Measurements from ENCODE around the gene EFHC2.

The EFHC2 gene

GRCh38 chrX:44246826-44247225 lies 96.6 kb downstream of the EFHC2 start:
- no peaks in the 10 kb centered on the region for H3K9me3 ChIP-seq (ENCODE audit: control insufficient read depth, low read length)
- H3K4me3 ChIP-seq (ENCODE audit: low read length) = no peak overlapping the region
- no peaks in the 10 kb centered on the region for H3K4me1 ChIP-seq (ENCODE audit: control insufficient read depth, insufficient read depth, low read length)
- no peaks in the 10 kb centered on the region for H3K27me3 ChIP-seq (ENCODE audit: control insufficient read depth, insufficient read depth, low read length)
- no peak overlapping the region for H3K9ac ChIP-seq (ENCODE audit: low read length)
- no peaks in the 10 kb centered on the region for H3K36me3 ChIP-seq (ENCODE audit: control insufficient read depth, insufficient read depth, low read length)

GRCh38 chrX:44245733-44246132 lies 97.7 kb downstream of the EFHC2 start:
- no peaks in the 10 kb centered on the region for H3K27me3 ChIP-seq (ENCODE audit: control insufficient read depth, insufficient read depth, low read length)
- H3K9me3 ChIP-seq (ENCODE audit: control insufficient read depth, low read length) = no peaks in the 10 kb centered on the region

GRCh38 chrX:44244008-44244407 lies 99.5 kb downstream of the EFHC2 start:
- H3K4me3 ChIP-seq (ENCODE audit: low read length) = no peak overlapping the region

More at GRCh38 chrX:44245733-44246132, 97.7 kb downstream of the EFHC2 start:
- H3K36me3 ChIP-seq (ENCODE audit: control insufficient read depth, insufficient read depth, low read length) = no peaks in the 10 kb centered on the region
- no peak overlapping the region for H3K4me3 ChIP-seq (ENCODE audit: low read length)
- no peaks in the 10 kb centered on the region for H3K4me1 ChIP-seq (ENCODE audit: control insufficient read depth, insufficient read depth, low read length)
- H3K9ac ChIP-seq (ENCODE audit: low read length) = no peak overlapping the region

GRCh38 chrX:44241546-44241945 lies 101.9 kb downstream of the EFHC2 start:
- H3K4me1 ChIP-seq (ENCODE audit: control insufficient read depth, insufficient read depth, low read length) = no peaks in the 10 kb centered on the region
- no peaks in the 10 kb centered on the region for H3K27me3 ChIP-seq (ENCODE audit: control insufficient read depth, insufficient read depth, low read length)
- H3K9me3 ChIP-seq (ENCODE audit: control insufficient read depth, low read length) = no peaks in the 10 kb centered on the region
- H3K9ac ChIP-seq (ENCODE audit: low read length) = no peak overlapping the region
- no peak overlapping the region for H3K4me3 ChIP-seq (ENCODE audit: low read length)
- H3K36me3 ChIP-seq (ENCODE audit: control insufficient read depth, insufficient read depth, low read length) = no peaks in the 10 kb centered on the region

More at GRCh38 chrX:44244008-44244407, 99.5 kb downstream of the EFHC2 start:
- Histone ChIP-seq H3K4me1 (ENCODE audit: control insufficient read depth, insufficient read depth, low read length) (no peaks in the 10 kb centered on the region), H3K36me3 (ENCODE audit: control insufficient read depth, insufficient read depth, low read length) (no peaks in the 10 kb centered on the region), H3K27me3 (ENCODE audit: control insufficient read depth, insufficient read depth, low read length) (no peaks in the 10 kb centered on the region), H3K9ac (ENCODE audit: low read length) (no peak overlapping the region), H3K9me3 (ENCODE audit: control insufficient read depth, low read length) (no peaks in the 10 kb centered on the region)

- Histone ChIP-seq H3K9me3 (ENCODE audit: control insufficient read depth, low read length) (no peaks in the 10 kb centered on the region), H3K9ac (ENCODE audit: low read length) (no peak overlapping the region), H3K4me3 (ENCODE audit: low read length) (no peak overlapping the region), H3K36me3 (ENCODE audit: control insufficient read depth, insufficient read depth, low read length) (no peaks in the 10 kb centered on the region), H3K4me1 (ENCODE audit: control insufficient read depth, insufficient read depth, low read length) (no peaks in the 10 kb centered on the region), H3K27me3 (ENCODE audit: control insufficient read depth, insufficient read depth, low read length) (no peaks in the 10 kb centered on the region)
Observed at GRCh38 chrX:44240036-44240435, 103.4 kb downstream of the EFHC2 start.

GRCh38 chrX:44239036-44239435 lies 104.4 kb downstream of the EFHC2 start:
- Histone ChIP-seq H3K4me1 (ENCODE audit: control insufficient read depth, insufficient read depth, low read length) (no peaks in the 10 kb centered on the region), H3K36me3 (ENCODE audit: control insufficient read depth, insufficient read depth, low read length) (no peaks in the 10 kb centered on the region), H3K9me3 (ENCODE audit: control insufficient read depth, low read length) (no peaks in the 10 kb centered on the region), H3K27me3 (ENCODE audit: control insufficient read depth, insufficient read depth, low read length) (no peaks in the 10 kb centered on the region), H3K9ac (ENCODE audit: low read length) (no peak overlapping the region), H3K4me3 (ENCODE audit: low read length) (no peak overlapping the region)

GRCh38 chrX:44235534-44235933 lies 107.9 kb downstream of the EFHC2 start:
- H3K4me1 ChIP-seq (ENCODE audit: control insufficient read depth, insufficient read depth, low read length) = no peaks in the 10 kb centered on the region
- H3K4me3 ChIP-seq (ENCODE audit: low read length) = no peak overlapping the region
- no peaks in the 10 kb centered on the region for H3K9me3 ChIP-seq (ENCODE audit: control insufficient read depth, low read length)
- no peaks in the 10 kb centered on the region for H3K36me3 ChIP-seq (ENCODE audit: control insufficient read depth, insufficient read depth, low read length)
- H3K27me3 ChIP-seq (ENCODE audit: control insufficient read depth, insufficient read depth, low read length) = no peaks in the 10 kb centered on the region
- H3K9ac ChIP-seq (ENCODE audit: low read length) = no peak overlapping the region

- H3K36me3 ChIP-seq (ENCODE audit: control insufficient read depth, insufficient read depth, low read length) = no peaks in the 10 kb centered on the region
- no peak overlapping the region for H3K9ac ChIP-seq (ENCODE audit: low read length)
- H3K4me3 ChIP-seq (ENCODE audit: low read length) = no peak overlapping the region
- H3K4me1 ChIP-seq (ENCODE audit: control insufficient read depth, insufficient read depth, low read length) = no peaks in the 10 kb centered on the region
- no peaks in the 10 kb centered on the region for H3K27me3 ChIP-seq (ENCODE audit: control insufficient read depth, insufficient read depth, low read length)
- no peaks in the 10 kb centered on the region for H3K9me3 ChIP-seq (ENCODE audit: control insufficient read depth, low read length)
Observed at GRCh38 chrX:44234541-44234940, 108.9 kb downstream of the EFHC2 start.

- Histone ChIP-seq H3K4me3 (ENCODE audit: low read length) (no peak overlapping the region), H3K9ac (ENCODE audit: low read length) (no peak overlapping the region), H3K9me3 (ENCODE audit: control insufficient read depth, low read length) (no peaks in the 10 kb centered on the region), H3K27me3 (ENCODE audit: control insufficient read depth, insufficient read depth, low read length) (no peaks in the 10 kb centered on the region), H3K36me3 (ENCODE audit: control insufficient read depth, insufficient read depth, low read length) (no peaks in the 10 kb centered on the region), H3K4me1 (ENCODE audit: control insufficient read depth, insufficient read depth, low read length) (no peaks in the 10 kb centered on the region)
Observed at GRCh38 chrX:44234116-44234515, 109.4 kb downstream of the EFHC2 start.

GRCh38 chrX:44232081-44232480 lies 111.4 kb downstream of the EFHC2 start:
- H3K36me3 ChIP-seq (ENCODE audit: control insufficient read depth, insufficient read depth, low read length) = no peaks in the 10 kb centered on the region
- H3K4me3 ChIP-seq (ENCODE audit: low read length) = no peak overlapping the region
- no peaks in the 10 kb centered on the region for H3K9me3 ChIP-seq (ENCODE audit: control insufficient read depth, low read length)

GRCh38 chrX:44228621-44229020 lies 114.9 kb downstream of the EFHC2 start:
- Histone ChIP-seq H3K9ac (ENCODE audit: low read length) (no peak overlapping the region), H3K9me3 (ENCODE audit: control insufficient read depth, low read length) (no peaks in the 10 kb centered on the region), H3K36me3 (ENCODE audit: control insufficient read depth, insufficient read depth, low read length) (no peaks in the 10 kb centered on the region), H3K4me3 (ENCODE audit: low read length) (no peak overlapping the region), H3K4me1 (ENCODE audit: control insufficient read depth, insufficient read depth, low read length) (peaks cover 3% of the 10 kb centered on the region), H3K27me3 (ENCODE audit: control insufficient read depth, insufficient read depth, low read length) (no peaks in the 10 kb centered on the region)

More at GRCh38 chrX:44232081-44232480, 111.4 kb downstream of the EFHC2 start:
- Histone ChIP-seq H3K27me3 (ENCODE audit: control insufficient read depth, insufficient read depth, low read length) (no peaks in the 10 kb centered on the region), H3K4me1 (ENCODE audit: control insufficient read depth, insufficient read depth, low read length) (no peaks in the 10 kb centered on the region), H3K9ac (ENCODE audit: low read length) (no peak overlapping the region)

GRCh38 chrX:44227991-44228390 lies 115.5 kb downstream of the EFHC2 start:
- H3K9me3 ChIP-seq (ENCODE audit: control insufficient read depth, low read length) = no peaks in the 10 kb centered on the region
- H3K27me3 ChIP-seq (ENCODE audit: control insufficient read depth, insufficient read depth, low read length) = no peaks in the 10 kb centered on the region
- H3K4me3 ChIP-seq (ENCODE audit: low read length) = no peak overlapping the region
- H3K4me1 ChIP-seq (ENCODE audit: control insufficient read depth, insufficient read depth, low read length) = peaks cover 5% of the 10 kb centered on the region
- no peak overlapping the region for H3K9ac ChIP-seq (ENCODE audit: low read length)
- H3K36me3 ChIP-seq (ENCODE audit: control insufficient read depth, insufficient read depth, low read length) = no peaks in the 10 kb centered on the region

- Histone ChIP-seq H3K4me1 (ENCODE audit: control insufficient read depth, insufficient read depth, low read length) (peaks cover 6% of the 10 kb centered on the region), H3K9me3 (ENCODE audit: control insufficient read depth, low read length) (no peaks in the 10 kb centered on the region), H3K9ac (ENCODE audit: low read length) (no peak overlapping the region), H3K36me3 (ENCODE audit: control insufficient read depth, insufficient read depth, low read length) (no peaks in the 10 kb centered on the region), H3K27me3 (ENCODE audit: control insufficient read depth, insufficient read depth, low read length) (no peaks in the 10 kb centered on the region), H3K4me3 (ENCODE audit: low read length) (no peak overlapping the region)
Observed at GRCh38 chrX:44225667-44226066, 117.8 kb downstream of the EFHC2 start.
